Measurements from ENCODE around the gene ABO.
"Not testable (repeated sequence)": the region's sequence is repeated elsewhere in the genome, so short reads cannot be mapped to it uniquely, and the experiment has no call there.

ABO gene

DNA sequence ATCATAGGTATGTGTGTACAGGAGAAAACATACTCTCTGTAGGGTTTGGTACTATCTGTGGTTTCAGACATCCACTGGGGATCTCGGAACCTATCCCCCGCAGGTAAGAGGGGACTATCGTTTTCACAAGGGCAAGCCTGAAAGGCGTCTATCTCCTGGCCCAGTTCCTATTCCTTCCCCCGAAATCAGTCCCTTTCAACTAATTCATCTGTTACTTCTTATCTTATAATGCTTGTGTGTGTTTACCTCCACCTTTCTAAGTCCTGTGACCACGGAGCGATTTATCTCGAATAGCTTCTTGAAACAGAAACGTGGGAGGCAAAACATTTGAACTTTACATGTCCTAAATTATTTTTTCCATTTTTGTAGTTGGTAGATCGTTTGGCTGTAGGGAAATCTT lies 11.4 kb downstream of the ABO start:
- DNase-seq (ENCODE audit: low spot score), result no peak

DNA sequence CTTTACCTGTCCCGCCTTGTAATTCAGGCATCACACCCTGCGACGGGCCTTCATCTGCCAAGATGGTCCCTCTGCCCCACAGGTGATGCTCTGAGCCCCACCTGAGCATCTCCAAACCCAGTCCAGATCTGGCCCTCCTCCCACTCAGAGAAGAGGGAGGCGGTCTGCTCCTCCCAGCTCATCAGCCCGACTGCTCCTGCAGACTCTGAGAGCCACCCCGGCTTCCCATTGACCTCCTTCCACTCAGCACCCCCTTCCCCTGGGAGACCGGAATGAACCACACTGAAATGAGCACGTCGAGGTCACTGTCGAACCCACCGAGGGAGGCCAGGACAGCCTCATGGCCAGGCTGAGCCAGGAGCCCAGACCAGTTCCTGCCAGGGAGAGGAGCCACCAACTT lies 12.8 kb downstream of the ABO start:
- DNase-seq (ENCODE audit: low spot score), result no peak

DNA sequence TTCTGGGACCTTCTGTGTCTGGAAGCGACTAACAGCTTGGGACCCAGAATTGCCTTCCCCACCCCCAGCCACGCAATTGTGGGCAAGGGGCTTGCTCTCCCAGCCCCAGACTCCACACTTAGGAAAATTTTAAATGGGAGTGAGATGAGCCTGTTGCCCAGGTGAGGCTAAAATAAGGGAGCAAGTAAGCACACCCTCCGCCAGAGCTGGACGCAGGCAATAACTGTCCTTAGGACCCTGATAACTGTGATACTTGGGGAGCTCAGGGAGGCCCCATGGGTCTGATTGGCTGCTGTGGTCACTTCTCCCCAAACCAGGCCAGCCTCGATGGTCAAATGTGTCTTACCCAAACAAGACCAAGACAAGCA lies 13.3 kb downstream of the ABO start:
- DNase-seq (ENCODE audit: low spot score), result no peak

DNA sequence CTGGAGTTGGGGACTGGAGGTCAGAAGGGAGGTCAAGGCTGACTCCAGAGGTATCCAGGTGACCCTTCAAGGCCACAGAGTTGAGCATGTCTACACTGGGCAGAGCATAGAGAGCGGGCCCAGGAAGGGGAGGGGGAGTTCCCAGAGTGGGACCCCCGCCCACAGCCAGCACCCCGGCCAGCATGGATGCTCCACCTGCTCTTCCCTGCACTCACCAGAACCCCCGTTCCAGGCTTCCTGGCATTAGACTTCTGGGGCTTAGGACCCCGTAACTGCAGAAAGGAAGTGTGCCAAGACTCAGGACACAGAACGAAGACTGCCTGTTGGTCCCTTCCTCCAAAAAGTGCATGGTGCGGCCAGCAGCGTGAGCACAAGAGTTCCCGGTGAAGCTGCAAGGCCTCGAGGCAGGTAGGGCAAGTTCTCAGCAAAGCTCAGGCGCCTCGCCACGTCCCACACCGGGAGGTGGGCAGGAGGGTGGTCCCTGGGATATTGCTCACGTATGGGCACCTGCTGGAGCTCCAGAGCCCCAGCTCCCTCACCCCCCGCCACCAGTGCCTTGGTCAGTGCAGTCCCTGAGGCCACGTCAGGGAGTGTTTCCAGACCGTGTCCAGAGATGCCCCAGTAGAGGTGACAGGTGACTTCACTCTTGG lies 13.8 kb downstream of the ABO start:
- no peak for DNase-seq (ENCODE audit: low spot score)

DNA sequence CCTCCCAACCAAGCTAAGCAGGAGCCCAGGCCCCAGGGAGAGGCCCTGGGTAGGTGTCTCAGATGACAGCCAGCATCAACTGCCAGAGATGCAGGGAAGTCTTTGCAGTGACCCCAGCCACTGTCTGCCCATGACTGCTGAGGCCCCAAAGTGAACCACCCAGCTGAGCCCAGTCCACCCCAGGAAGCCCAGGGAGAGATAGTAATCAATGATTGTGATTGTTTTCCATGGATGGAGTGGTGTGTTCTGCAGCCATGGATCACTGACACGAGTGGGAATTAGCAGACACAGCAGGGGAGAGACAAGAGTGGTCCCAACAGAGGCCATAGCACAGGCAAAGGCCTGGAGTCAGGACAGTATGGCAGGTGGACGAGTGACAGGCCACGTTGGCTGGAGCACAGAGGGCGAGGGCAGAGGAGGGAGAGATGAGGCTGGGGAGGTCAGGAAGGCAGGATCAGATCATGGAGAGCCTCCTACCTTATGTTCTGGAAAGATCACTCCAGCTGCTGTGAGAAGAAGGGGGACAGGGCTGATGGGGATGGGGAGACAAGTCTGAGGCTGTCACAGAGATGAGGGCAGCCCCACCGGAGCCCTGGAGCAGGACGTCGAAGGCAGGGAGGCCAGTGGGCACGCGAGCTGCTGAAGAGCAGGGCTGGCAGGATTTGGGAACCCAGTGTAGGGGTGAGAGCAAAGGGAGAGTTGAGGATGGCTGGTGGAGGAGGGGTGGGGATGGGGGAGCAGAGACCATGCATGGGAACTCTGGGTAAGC lies 14.5 kb downstream of the ABO start:
- no peak for DNase-seq (ENCODE audit: low spot score)

DNA sequence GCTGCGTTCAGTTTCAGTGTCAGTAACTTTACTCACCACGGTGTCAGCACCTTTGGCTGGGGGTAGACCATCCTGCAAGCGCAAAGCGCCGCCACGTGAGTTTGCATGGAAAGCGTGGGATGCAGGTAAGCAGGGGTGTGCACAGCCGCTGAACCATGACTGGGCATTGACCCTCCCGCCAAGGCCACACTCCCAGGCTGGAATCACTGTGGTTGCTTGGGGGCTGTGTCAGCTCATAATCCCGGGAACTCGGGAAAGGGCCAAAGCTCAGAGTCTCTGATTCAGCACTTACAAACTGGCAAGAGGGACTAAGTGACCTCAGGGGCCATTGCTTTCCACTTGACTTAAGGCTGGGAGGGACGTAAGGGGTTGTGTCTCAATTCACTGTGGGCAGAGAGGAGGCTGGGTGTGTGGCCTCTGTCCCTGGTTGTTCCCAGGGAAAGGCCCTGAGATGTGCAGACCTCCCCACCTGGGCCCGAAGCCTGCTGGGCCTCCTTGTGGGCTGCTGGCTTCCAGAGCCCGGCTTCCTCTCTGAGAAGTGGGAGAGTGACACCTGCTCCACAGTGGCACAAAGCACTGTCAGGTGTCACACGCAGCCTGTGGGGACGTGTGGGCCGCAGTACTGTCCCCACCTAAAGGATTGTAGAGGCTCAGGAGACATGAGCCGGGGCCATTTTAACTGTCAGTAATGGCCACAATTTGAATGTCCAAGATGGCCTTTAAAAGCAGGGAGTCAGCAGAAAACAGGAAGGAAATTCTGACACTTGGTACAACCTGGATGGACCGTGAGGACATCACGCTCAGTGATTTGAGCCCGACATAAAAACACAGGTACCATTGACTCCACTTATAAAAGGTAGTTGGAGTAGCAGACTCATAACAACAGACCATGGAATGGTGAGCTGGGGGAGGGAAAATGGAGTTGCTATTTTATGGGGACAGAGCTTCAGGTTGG lies 16.7 kb downstream of the ABO start:
- DNase-seq (ENCODE audit: low spot score), result no peak

DNA sequence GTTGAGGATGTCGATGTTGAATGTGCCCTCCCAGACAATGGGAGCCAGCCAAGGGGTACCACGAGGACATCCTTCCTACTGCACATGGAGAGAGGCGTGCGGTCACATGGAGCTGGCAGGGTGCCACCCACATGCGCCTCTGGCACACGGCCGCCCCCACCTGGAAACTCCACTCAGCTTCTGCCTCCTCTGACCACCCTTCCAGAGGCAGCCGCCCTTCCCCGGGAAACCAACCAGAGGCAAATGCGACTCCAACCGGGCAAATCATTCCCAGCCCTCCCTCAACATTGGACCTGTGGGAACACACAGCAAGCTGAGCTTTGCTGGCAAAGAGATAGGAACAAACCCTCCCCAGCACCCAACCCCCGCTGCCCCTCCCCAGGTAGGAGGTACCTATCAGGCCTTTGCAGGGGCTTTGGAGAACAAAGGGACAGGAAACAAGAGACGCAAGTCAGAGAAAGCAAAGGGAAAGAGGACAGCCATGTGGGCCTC lies 17.5 kb downstream of the ABO start:
- DNase-seq (ENCODE audit: low spot score), result no peak

DNA sequence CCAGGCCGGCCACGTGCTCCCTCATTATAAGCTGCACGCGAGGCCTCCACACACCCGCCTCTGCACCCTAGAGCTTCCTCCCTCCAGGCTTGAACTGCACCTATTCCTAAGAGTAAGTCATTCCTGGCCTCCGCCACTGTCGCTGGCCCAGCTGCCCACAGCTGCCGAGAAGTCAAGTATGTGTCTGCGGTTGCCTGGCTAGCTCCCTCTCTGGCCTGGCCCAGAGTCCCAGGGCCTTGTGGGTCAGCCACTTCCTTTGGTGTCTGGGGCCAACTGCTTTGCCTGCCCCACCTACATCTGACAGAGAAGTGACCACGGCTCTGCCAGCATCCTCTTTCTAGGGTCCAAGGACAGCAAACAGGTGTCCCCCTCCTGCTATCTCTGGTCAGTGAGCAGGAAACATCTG lies 18.3 kb downstream of the ABO start:
- no peak for DNase-seq (ENCODE audit: low spot score)

DNA sequence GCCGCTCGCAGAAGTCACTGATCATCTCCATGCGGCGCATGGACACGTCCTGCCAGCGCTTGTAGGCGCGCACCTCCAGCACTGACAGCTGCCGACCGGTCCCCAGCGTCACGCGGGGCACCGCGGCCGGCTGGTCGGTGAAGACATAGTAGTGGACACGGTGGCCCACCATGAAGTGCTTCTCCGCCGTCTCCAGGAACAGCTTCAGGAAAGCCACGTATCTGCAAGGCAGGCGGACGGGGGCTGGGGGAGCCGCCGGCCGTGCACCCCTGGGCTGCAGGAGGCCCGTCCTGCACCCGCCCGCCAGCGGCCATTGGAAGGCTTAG lies 18.9 kb downstream of the ABO start:
- no peak for DNase-seq (ENCODE audit: low spot score)

DNA sequence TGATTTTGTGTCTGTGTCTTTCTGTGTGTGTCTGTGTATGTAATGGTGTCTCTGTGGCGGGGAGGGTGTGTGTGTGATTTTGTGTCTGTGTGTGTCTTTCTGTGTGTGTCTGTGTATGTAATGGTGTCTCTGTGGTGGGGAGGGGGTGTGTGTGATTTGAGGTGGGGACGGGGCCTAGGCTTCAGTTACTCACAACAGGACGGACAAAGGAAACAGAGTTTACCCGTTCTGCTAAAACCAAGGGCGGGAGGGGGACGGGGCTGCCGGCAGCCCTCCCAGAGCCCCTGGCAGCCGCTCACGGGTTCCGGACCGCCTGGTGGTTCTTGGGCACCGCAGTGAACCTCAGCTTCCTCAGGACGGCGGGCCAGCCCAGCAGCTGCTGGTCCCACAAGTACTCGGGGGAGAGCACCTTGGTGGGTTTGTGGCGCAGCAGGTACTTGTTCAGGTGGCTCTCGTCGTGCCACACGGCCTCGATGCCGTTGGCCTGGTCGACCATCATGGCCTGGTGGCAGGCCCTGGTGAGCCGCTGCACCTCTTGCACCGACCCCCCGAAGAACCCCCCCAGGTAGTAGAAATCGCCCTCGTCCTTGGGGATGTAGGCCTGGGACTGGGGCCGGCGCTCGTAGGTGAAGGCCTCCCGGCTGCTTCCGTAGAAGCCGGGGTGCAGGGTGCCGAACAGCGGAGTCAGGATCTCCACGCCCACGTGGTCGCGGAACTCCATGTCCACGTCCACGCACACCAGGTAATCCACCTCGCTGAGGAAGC lies 19.4 kb downstream of the ABO start:
- no peak for DNase-seq (ENCODE audit: low spot score)

DNA sequence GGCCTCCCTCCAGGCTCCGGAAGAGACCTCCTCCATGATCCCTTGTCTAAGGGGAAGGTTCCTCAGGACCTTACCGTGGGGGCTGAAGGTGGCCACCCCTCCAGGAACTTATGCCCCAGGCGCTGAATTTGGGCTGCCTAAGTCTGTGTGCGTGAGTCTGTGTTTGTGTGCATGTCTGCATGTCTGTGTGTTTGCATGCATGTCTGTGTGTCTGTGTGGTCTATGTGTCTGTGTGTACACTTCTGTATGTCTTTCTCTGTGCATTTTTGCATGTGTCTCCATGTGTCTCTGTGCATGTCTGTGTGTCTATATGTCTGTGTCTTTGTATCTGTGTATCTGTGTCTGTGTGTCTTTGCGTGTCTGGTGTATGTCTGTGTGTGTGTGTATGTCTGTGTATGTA lies 20.5 kb downstream of the ABO start:
- no peak for DNase-seq (ENCODE audit: low spot score)

DNA sequence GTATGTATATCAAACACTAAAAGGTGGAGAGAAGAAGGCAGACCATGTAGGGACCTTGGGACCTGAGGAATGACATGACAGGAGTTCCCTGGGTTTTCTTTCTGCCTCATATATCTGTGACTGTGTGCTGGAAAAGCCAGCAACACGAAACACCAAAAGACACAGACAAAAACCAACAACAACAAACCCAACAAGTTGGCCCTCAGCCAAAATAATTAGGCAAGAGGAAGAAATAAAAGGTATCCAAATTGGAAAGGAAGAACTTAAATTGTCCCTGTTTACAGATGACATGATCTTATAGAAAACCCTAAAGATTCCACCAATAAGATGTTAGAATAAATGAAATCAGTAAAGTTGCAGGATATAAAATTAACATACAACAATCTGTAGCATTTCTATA lies 21.7 kb downstream of the ABO start:
- DNase-seq (ENCODE audit: low spot score), result no peak

DNA sequence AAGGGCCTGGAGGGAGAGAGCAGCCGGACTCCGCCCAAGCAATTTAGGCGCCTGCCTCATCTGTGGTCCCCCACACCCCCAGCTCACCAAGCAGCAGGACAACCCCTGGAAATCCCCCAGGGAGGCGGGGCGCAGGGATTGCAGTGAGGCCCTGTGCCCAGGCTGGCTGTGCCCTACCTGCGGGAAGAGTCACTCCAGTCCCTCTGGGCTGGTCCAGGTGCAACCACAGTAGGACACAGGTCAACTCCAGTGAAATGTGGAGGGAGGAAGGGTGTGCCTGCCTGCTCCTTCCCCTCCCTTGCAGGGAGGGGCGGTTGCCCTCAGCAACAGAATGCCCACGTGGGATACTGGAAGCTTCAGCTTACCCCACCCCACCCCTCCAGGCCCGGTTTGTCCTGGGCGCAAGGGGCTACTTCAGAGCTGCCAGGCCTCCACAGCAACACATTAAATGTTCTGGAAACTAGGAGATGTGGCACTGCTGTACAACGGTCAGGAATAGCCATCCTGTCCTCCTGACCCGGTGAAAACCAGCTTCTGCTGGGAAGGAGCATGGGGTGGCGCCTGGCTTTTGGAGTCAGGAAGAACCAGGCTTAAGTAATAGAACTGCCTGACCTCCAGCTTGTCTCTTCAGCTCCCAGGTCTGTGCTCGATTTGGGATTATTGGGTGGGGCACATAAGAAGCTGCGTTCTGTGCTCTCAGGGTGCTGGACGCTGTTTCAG lies 22.5 kb downstream of the ABO start:
- DNase-seq (ENCODE audit: low spot score), result no peak

DNA sequence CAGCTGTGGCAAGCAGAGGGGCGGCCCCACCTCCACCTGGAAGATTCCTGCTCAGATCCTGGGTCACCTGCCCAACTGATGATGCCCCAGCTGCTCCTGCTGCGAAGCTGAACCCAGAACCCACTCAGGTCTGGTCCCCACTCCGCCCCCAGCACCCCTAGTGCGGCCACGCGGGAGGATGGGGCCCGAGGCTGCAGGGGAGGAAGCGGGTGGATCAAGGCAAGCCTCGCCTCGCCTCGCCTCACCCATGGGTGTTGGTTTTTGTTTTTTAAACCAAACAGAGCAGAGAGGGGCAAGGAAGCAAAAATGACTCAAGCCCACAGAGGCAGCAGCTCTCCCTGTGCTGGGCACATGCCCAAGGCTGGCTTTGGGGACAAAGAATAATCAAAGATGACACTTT lies 23.2 kb downstream of the ABO start:
- no peak for DNase-seq (ENCODE audit: low spot score)

DNA sequence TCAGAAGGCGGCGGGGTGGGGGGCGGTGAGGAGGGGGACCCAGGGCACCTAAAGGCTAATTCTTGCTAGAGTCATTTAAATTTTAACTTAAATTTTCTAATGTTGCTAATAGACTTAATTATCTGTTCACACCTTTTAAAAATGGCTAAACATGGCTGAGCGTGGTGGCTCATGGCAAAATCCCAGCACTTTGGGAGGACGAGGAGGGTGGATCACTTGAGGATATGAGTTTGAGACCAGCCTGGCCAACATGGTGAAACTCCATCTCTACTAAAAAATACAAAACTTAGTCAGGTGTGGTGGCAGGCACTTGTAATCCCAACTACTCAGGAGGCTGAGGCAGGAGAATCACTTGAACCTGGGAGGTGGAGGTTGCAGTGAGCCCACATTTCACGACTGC lies 23.8 kb downstream of the ABO start:
- DNase-seq (ENCODE audit: low spot score), result not testable (repeated sequence)

DNA sequence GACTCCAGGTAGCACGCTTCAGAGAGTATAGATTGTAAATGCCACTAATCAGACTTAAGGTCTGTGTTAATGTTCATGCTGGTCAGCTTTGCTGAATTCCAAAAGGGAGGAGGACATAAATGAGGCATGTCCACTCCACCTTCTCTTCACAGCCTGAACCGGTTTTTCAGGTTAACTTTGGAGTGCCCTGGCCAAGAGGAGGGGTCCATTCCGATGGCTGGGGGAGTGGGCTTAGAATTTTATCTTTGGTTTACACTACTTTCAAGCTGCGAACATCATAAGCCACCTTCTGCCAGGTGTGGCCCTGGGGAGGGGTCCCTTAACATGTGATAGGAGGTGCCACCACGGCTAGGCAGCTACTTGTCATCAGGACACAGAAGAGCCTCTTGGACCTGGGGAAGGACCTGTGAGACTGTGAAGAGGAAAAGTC lies 24.2 kb downstream of the ABO start:
- no peak for DNase-seq (ENCODE audit: low spot score)

DNA sequence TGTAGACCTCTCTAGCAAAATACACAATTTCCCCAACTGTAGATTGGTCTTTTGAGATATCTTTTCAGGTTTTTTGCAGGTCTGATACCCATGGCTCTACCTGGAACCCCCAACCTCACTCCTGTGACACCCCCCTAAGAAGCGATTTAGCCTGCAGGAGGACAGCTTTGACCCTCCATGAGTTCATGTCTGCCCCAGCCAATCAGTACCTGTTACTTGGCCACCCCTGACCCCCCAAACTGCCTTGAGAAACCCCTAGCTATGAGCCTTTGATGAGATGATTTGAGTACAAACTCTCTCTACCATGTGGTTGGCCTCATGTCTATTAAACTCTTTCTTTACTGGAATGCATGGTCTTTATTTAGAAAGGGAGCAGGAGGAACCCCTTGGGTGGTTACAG lies 25.7 kb downstream of the ABO start:
- no peak for DNase-seq (ENCODE audit: low spot score)

DNA sequence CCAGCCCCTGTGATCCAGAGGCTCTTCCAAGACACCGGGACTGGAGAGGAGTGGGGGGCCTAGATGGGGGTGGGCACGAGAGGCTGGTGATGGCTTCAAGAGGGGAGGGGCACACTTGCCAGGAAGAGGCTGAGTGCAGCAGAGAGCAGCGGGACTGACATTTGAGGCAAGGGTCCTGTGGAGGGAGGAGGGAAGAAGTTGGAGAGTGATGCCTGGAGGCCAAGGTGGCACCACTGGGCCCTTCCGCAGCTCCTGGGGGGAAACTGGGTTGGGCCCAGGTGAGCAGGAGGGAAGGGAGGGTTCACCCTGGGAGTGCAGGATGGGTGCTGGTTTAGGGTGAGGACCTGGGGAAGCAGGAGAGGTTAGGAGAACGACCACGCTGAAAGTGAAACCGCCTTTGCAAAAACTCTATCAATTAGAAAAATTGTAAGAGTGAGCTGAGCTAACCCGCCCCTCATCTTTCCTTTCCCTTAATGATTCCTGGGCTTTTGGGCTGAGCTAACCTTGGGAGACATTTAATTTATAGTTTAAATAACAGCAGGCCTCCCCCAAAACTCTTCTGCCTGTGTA lies 26.2 kb downstream of the ABO start:
- DNase-seq (ENCODE audit: low spot score), result no peak

DNA sequence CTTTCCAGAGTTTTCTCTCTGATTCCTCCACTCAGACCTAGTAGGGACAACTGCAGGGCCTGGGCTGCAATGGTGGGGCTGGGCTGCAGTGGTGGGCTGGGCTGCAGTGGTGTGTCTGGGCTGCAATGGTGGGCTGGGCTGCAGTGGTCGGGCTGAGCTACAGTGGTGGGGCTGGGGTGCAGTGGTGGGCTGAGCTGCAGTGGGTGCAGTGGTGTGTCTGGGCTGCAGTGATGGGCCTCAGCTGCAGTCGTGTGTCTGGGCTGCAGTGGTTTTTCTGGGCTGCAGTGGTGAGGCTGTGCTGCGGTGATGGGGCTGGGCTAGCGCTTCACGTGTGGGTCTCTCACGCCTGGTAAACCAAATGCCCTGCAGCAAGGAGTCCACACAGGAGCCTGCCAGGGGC lies 27.4 kb downstream of the ABO start:
- no peak for DNase-seq (ENCODE audit: low spot score)

DNA sequence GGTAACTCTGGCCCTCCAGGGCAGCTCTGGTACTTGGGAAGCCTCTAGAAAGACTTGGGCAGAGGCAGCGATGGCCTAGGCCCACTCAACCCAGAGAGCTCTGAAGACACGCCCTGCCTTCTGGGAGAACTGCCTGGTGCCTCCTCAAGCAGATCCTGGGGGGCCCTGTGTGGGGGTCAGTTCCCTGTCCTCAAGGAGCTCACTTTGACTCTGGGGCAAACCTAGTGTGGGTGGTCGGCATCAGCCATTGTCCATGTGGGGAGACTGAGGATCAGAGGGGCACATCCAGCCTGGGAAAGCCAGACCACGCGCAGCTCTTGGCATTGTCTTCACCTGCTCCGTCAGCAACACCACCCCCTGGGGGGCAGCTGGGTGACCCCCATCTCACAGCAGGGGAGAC lies 28.0 kb downstream of the ABO start:
- DNase-seq (ENCODE audit: low spot score), result no peak

DNA sequence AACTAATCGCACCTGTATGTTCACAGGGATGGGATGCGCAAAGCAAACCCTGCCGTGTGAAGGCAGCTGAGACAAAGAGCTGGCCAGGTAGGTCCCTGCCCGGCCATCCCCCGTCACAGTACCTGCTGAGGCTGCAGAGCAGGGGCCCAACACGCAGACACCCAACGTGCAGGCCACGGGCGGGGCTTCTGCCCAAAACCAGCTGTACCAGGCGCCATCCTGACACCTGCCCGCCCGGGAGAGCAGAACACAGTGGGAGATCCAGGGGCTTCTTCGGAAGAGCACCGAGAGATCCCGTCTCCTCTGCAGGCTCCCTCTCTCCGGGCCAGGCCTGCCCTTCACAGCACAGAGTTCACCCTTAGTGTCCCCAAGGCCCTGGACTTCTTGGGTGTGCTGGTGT lies 28.4 kb downstream of the ABO start:
- DNase-seq (ENCODE audit: low spot score), result no peak

Data from AG08396 (cell line).